ENCODE results near the gene RRP1B. TPM values are rescaled to one million over a fixed set of nuclear protein-coding genes. Genes with fewer than 3 reads are reported as not detected.

RRP1B gene
- total RNA-seq, 1 donor from 2014 or later = 66.2 TPM

DNA sequence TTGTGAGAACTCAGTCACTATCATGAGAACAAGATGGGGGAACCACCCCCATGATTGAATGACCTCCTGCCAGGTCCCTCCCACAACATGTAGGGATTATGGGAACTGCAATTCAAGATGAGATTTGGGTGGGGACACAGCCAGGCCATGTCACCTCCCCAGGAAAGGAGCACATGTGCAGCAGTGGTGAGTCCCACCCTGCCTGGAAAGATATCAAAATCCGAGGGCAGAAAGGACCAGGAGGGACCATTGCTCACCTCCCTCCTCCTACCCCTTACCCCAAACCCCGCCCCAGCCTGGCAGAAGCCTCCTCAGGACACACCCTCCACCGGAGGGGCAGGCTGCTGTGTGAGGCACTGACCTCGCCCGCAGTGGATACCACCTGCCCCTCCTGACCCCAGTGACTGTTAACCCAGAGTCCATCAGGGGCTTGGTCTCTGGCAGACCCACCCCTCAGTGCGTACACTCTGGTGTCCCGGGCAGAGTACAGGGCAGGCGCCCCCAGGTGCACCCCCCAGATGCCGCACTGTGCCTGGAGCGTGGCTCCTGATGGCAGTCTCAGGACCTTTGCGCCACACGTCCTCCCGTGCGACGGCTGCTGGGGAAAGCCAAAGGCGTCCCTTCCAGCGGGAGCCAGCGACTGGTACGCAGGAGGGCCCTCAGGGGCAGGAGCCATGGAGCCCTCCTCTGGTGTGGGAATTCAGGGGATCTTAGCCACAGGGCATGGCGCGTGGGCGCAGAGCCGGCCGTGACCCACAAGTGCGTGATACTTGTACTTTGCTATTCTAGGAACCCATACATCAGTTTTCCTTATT lies 80.5 kb downstream of the RRP1B start:
- no peak overlapping the region for H3K4me3 Mint-ChIP-seq (ENCODE audit: low read depth)
- no peaks in the 10 kb centered on the region for H3K27me3 Mint-ChIP-seq (ENCODE audit: low read depth)
- intact Hi-C loops (cut with micrococcal nuclease) = no loop called here
- H3K4me1 Mint-ChIP-seq (ENCODE audit: low read depth) = peaks cover 5% of the 10 kb centered on the region
- no peaks in the 10 kb centered on the region for H3K9me3 Mint-ChIP-seq
- H3K36me3 Mint-ChIP-seq (ENCODE audit: low read depth) = peaks cover 28% of the 10 kb centered on the region
- no peak for DNase-seq (ENCODE audit: low spot score)
- no peak overlapping the region for H3K27ac Mint-ChIP-seq

DNA sequence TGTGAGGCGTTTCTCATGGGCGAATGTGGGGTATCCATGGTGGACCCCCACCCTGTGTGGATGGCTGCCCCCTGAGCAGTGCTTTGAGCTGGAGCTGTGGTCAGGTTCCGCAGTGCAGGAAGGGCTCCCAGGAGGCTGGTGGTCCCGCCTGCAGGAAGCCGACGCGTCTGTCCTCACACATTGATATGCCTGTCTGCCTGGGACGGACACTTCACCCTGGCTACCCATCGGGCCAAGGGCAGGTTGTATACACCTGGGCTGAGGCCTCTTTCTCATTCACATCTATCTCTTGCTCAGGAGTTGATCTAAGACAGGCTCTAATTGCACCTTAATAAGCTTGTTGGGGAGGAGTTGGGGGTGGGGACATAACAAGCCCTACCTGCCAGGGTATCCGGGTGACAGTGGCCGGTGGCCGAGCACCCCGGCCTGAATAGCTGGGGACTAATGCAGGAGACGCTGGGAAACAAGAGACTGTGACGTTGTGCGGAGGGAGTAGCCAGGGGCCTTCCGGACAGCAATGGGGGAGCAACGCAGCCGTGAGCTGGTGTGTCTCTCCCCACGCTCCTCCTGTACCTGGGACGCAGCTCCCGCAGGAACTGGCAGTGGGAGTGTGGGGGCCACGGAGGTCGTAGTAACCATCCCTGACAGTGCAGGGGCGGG lies 81.3 kb downstream of the RRP1B start:
- no peaks in the 10 kb centered on the region for H3K9me3 Mint-ChIP-seq
- no peaks in the 10 kb centered on the region for H3K27me3 Mint-ChIP-seq (ENCODE audit: low read depth)
- no peak overlapping the region for H3K4me3 Mint-ChIP-seq (ENCODE audit: low read depth)
- H3K4me1 Mint-ChIP-seq (ENCODE audit: low read depth) = peaks cover 4% of the 10 kb centered on the region
- peaks cover 33% of the 10 kb centered on the region for H3K36me3 Mint-ChIP-seq (ENCODE audit: low read depth)
- DNase-seq (ENCODE audit: low spot score) = no peak
- intact Hi-C loops (cut with micrococcal nuclease) = no loop called here
- no peak overlapping the region for H3K27ac Mint-ChIP-seq

DNA sequence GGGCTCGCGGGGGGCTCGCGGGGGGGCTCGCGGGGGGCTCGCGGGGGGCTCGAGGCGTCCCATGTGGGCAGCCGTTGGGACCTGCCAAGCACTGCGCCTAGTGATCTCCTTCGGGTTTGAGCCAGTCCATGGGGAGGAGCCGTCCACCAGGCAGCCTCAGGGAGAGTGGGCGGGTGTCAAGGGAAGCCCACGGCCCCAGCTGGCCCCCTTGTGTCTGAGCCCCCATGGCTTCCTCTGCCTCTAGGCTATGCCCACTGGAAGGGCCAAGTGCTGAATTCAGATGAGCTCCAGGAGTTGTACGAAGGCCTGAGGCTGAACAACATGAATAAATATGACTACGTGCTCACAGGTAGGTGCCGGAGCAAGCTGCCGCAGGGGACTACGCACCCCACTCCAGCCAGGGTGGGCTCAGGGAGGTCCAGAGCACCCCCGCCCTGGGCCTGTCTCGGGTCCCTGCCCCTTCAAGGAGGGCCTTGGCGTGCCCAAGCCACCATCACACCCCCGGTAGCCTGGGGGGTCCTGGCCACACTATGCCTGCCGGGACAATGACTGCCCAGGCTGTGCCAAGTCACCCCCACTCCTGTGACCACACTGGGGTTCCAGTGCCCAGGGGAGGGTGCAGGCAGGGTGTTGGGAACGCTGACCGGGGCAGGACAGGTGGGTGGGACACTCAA lies 82.2 kb downstream of the RRP1B start:
- Mint-ChIP-seq H3K4me3 (ENCODE audit: low read depth) (no peak overlapping the region), H3K36me3 (ENCODE audit: low read depth) (peaks cover 33% of the 10 kb centered on the region), H3K4me1 (ENCODE audit: low read depth) (peaks cover 3% of the 10 kb centered on the region), H3K27ac (no peak overlapping the region), H3K27me3 (ENCODE audit: low read depth) (no peaks in the 10 kb centered on the region), H3K9me3 (no peaks in the 10 kb centered on the region)
- intact Hi-C loops (cut with micrococcal nuclease) = no loop called here
- no peak for DNase-seq (ENCODE audit: low spot score)

- no peak for DNase-seq (ENCODE audit: low spot score)
- Mint-ChIP-seq H3K4me1 (ENCODE audit: low read depth) (peaks cover 2% of the 10 kb centered on the region), H3K27me3 (ENCODE audit: low read depth) (no peaks in the 10 kb centered on the region), H3K9me3 (no peaks in the 10 kb centered on the region), H3K4me3 (ENCODE audit: low read depth) (no peak overlapping the region), H3K36me3 (ENCODE audit: low read depth) (peaks cover 40% of the 10 kb centered on the region), H3K27ac (no peak overlapping the region)
- intact Hi-C loops (cut with micrococcal nuclease) = no loop called here
Measured at GRCh38 chr21:43743947-43744346, 84.6 kb downstream of the RRP1B start.

DNA sequence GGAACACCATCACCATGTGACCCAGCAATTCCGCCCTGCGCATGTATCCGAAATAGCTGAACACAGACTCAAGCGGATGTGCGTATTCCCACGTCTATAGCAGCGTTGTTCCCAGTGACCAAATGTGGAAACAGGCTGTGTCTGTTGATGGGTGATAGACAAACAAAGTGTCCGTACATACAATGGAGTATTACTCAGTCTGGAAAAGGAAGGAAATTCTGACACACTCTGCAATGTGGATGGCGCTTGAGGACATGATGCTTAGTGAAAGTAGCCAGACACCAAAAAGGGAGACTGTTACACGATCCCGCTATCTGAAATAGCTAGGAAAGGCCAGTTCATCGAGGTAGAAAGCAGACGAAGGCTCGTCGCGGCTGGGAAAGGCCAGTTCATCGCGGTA lies 85.4 kb downstream of the RRP1B start:
- no peaks in the 10 kb centered on the region for H3K9me3 Mint-ChIP-seq
- H3K27ac Mint-ChIP-seq = no peak overlapping the region
- no peaks in the 10 kb centered on the region for H3K27me3 Mint-ChIP-seq (ENCODE audit: low read depth)
- DNase-seq (ENCODE audit: low spot score) = no peak
- intact Hi-C loops (cut with micrococcal nuclease) = no loop called here
- peaks cover 35% of the 10 kb centered on the region for H3K36me3 Mint-ChIP-seq (ENCODE audit: low read depth)
- no peak overlapping the region for H3K4me3 Mint-ChIP-seq (ENCODE audit: low read depth)
- H3K4me1 Mint-ChIP-seq (ENCODE audit: low read depth) = no peaks in the 10 kb centered on the region

Other genes with a start within 250 kb of the RRP1B start
- 5.6 and 7.1 TPM in 2 replicates for gene SIK1, start 232.4 kb upstream of the RRP1B start, total RNA-seq
- 0.97 and 1.1 TPM in 2 replicates for gene HSF2BP, start 72 bp upstream of the RRP1B start, total RNA-seq
- gene PDXK, start 59.6 kb downstream of the RRP1B start, total RNA-seq = 124 and 136 TPM in 2 replicates
- 55.8 TPM in 2 replicates for gene CSTB, start 116.7 kb downstream of the RRP1B start, total RNA-seq
- gene RRP1, start 130.0 kb downstream of the RRP1B start, total RNA-seq = 67.1 and 71.7 TPM in 2 replicates
- gene AGPAT3, start 205.7 kb downstream of the RRP1B start, total RNA-seq = 126 and 134 TPM in 2 replicates

All from activated T-helper 2 cell treated with anti-CD3 and anti-CD28 coated beads, Interferon-gamma antibody, Interleukin-2, Interleukin-4, amounts not matched to agents 10 μg/mL and 5 μg/mL and 100 μg/mL, durations not matched to agents 14 hours and 24 hours and 36 hours (primary cell).